ENCODE data around the gene CGB5.
"Not testable (repeated sequence)": the region's sequence is repeated elsewhere in the genome, so short reads cannot be mapped to it uniquely, and the experiment has no call there.

GRCh38 chr19:49029749-49030148 is 13.9 kb upstream of the CGB5 start:
- TF ChIP-seq EP300, CTCF, POLR2A (IDR thresholded peaks at IDR 0.05): not testable (repeated sequence)

All from stomach (tissue), 4 donors.